Stimulated activated naive B cell treated with anti-CD40 and anti-IgM and Interleukin-4, amounts not matched to agents 10 μg/mL and 1 μg/mL and 100 μg/mL, for 72 hours (primary cell): Measurements from ENCODE around the gene ORC5.

Experiments used
- ATAC-seq, 2 donors: fragments of 150-1000 bp; cut with Tn5 transposase; replicated peaks; 2 replicates each; pipeline ENCODE4 v1.10.0; 2021; ENCODE audit warnings: moderate library complexity in 1 of 2
- DNase-seq: peaks from one replicate; pipeline ENCODE4 v3.0.0; 2021
- H3K27ac Mint-ChIP-seq: one replicate; pipeline ENCODE4 v1.8.0; 2022; ENCODE audit warnings: mild to moderate bottlenecking, mixed read lengths
- H3K27me3 Mint-ChIP-seq, 2 donors: one replicate each; pipeline ENCODE4 v1.8.0; 2022; ENCODE audit warnings: mixed read lengths in 2 of 2
- H3K36me3 Mint-ChIP-seq, 2 donors: one replicate each; pipeline ENCODE4 v1.8.0; 2022; ENCODE audit warnings: mixed read lengths in 2 of 2, mild to moderate bottlenecking in 1 of 2
- H3K4me1 Mint-ChIP-seq, 2 donors: one replicate each; pipeline ENCODE4 v1.8.0; 2022; ENCODE audit warnings: mixed read lengths in 2 of 2, mild to moderate bottlenecking in 1 of 2
- H3K4me3 Mint-ChIP-seq, 2 donors: one replicate each; pipeline ENCODE4 v1.8.0; 2022; ENCODE audit warnings: mild to moderate bottlenecking in 2 of 2, mixed read lengths in 2 of 2, moderate library complexity in 1 of 2
- H3K9me3 Mint-ChIP-seq, 2 donors: one replicate each; pipeline ENCODE4 v1.8.0; 2022; ENCODE audit warnings: mixed read lengths in 2 of 2, mild to moderate bottlenecking in 1 of 2

ORC5 gene

DNA sequence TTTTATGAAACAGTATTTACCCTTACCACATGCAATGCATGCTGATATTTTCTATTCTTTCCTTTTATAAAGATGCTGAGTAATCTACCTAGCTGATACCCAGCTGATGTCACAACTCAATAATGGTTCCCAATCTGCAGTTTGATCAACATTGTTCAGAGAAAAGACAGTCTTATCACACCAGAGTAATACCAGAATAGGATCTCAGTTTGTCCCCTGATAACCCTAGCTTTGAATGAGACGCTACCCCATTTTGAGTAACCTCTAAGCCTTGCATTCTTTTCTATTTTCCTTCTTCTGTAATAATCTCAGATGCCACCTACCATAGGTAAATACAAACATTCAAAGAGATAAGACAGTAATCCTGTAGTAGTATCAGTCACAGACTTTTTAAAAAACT lies 118.8 kb downstream of the ORC5 start:
- no peaks in the 10 kb centered on the region for H3K4me1 Mint-ChIP-seq
- H3K9me3 Mint-ChIP-seq, result peaks cover 0 to 9% of the 10 kb centered on the region in 2 donors
- DNase-seq (no peak), ATAC-seq (no peak)
- no peak overlapping the region for H3K4me3 Mint-ChIP-seq
- H3K27ac Mint-ChIP-seq, result no peak overlapping the region
- no peaks in the 10 kb centered on the region for H3K36me3 Mint-ChIP-seq
- H3K27me3 Mint-ChIP-seq, result peaks cover 8 to 13% of the 10 kb centered on the region in 2 donors
